ENCODE measurements around the gene CELSR1. TPM values are rescaled to one million over a fixed set of nuclear protein-coding genes. Genes with fewer than 3 reads are reported as not detected.

CELSR1 gene
- total RNA-seq, 1 donor from 2014 or later: 16.0 TPM

GRCh38 chr22:46524203-46524740, 13.1 kb downstream of the CELSR1 start:
- no peak overlapping the region for H3K27ac Mint-ChIP-seq (ENCODE audit: unreplicated experiment)
- H3K4me3 Mint-ChIP-seq (ENCODE audit: unreplicated experiment): no peak overlapping the region
- no peak for DNase-seq (ENCODE audit: extremely low spot score, unreplicated experiment)
- H3K4me1 Mint-ChIP-seq (ENCODE audit: unreplicated experiment): peaks cover 31% of the 10 kb centered on the region
- H3K9me3 Mint-ChIP-seq (ENCODE audit: unreplicated experiment): no peaks in the 10 kb centered on the region
- TF ChIP-seq CTCF (IDR thresholded peaks at IDR 0.05): no peak
- no peaks in the 10 kb centered on the region for H3K27me3 Mint-ChIP-seq (ENCODE audit: unreplicated experiment)
- peaks cover 2% of the 10 kb centered on the region for H3K36me3 Mint-ChIP-seq (ENCODE audit: unreplicated experiment)

- Mint-ChIP-seq H3K9me3 (ENCODE audit: unreplicated experiment) (no peaks in the 10 kb centered on the region), H3K36me3 (ENCODE audit: unreplicated experiment) (no peaks in the 10 kb centered on the region), H3K27me3 (ENCODE audit: unreplicated experiment) (no peaks in the 10 kb centered on the region), H3K4me1 (ENCODE audit: unreplicated experiment) (peaks cover 21% of the 10 kb centered on the region), H3K4me3 (ENCODE audit: unreplicated experiment) (no peak overlapping the region), H3K27ac (ENCODE audit: unreplicated experiment) (no peak overlapping the region)
- TF ChIP-seq CTCF (IDR thresholded peaks at IDR 0.05): no peak
- DNase-seq (ENCODE audit: extremely low spot score, unreplicated experiment): no peak
These were observed 14.6 kb downstream of the CELSR1 start for GRCh38 chr22:46522797-46523196.

GRCh38 chr22:46521994-46522393, 15.4 kb downstream of the CELSR1 start:
- Mint-ChIP-seq H3K36me3 (ENCODE audit: unreplicated experiment) (no peaks in the 10 kb centered on the region), H3K4me3 (ENCODE audit: unreplicated experiment) (no peak overlapping the region), H3K27me3 (ENCODE audit: unreplicated experiment) (no peaks in the 10 kb centered on the region), H3K4me1 (ENCODE audit: unreplicated experiment) (peaks cover 21% of the 10 kb centered on the region), H3K9me3 (ENCODE audit: unreplicated experiment) (no peaks in the 10 kb centered on the region), H3K27ac (ENCODE audit: unreplicated experiment) (no peak overlapping the region)
- no peak for TF ChIP-seq CTCF (IDR thresholded peaks at IDR 0.05)
- DNase-seq (ENCODE audit: extremely low spot score, unreplicated experiment): no peak

- H3K27me3 Mint-ChIP-seq (ENCODE audit: unreplicated experiment): no peaks in the 10 kb centered on the region
- no peak for TF ChIP-seq CTCF (IDR thresholded peaks at IDR 0.05)
- DNase-seq (ENCODE audit: extremely low spot score, unreplicated experiment): no peak
- no peak overlapping the region for H3K4me3 Mint-ChIP-seq (ENCODE audit: unreplicated experiment)
- peaks cover 12% of the 10 kb centered on the region for H3K4me1 Mint-ChIP-seq (ENCODE audit: unreplicated experiment)
- no peaks in the 10 kb centered on the region for H3K36me3 Mint-ChIP-seq (ENCODE audit: unreplicated experiment)
- no peaks in the 10 kb centered on the region for H3K9me3 Mint-ChIP-seq (ENCODE audit: unreplicated experiment)
- H3K27ac Mint-ChIP-seq (ENCODE audit: unreplicated experiment): no peak overlapping the region
These were observed 16.5 kb downstream of the CELSR1 start for GRCh38 chr22:46520880-46521279.

- no peak for DNase-seq (ENCODE audit: extremely low spot score, unreplicated experiment)
- H3K9me3 Mint-ChIP-seq (ENCODE audit: unreplicated experiment): no peaks in the 10 kb centered on the region
- H3K27ac Mint-ChIP-seq (ENCODE audit: unreplicated experiment): no peak overlapping the region
- TF ChIP-seq CTCF (IDR thresholded peaks at IDR 0.05): no peak
- H3K27me3 Mint-ChIP-seq (ENCODE audit: unreplicated experiment): no peaks in the 10 kb centered on the region
- no peak overlapping the region for H3K4me3 Mint-ChIP-seq (ENCODE audit: unreplicated experiment)
- H3K36me3 Mint-ChIP-seq (ENCODE audit: unreplicated experiment): no peaks in the 10 kb centered on the region
- H3K4me1 Mint-ChIP-seq (ENCODE audit: unreplicated experiment): peaks cover 25% of the 10 kb centered on the region
These were observed 18.0 kb downstream of the CELSR1 start for GRCh38 chr22:46519377-46519776.
